Kidney (tissue), 14 donors: Measurements from ENCODE around the gene RIT2. TPM values are rescaled to one million over a fixed set of nuclear protein-coding genes. Genes with fewer than 3 reads are reported as not detected.
"Not testable (repeated sequence)": the region's sequence is repeated elsewhere in the genome, so short reads cannot be mapped to it uniquely, and the experiment has no call there.

Experiments
- DNase-seq, 5 donors: peaks; one replicate each; pipeline ENCODE4 v3.0.0-alpha.2; 2013 to 2020
- FAIRE-seq: peaks from 2 replicates; lab custom pipeline; 2012; peaks lifted over from hg19 to GRCh38; lab: Jason Lieb, UNC
- H3K27ac ChIP-seq, 2 donors: one replicate each; pipeline ENCODE4 v1.7.0; 2013; ENCODE audit warnings: low read depth in 2 of 2, low read length in 2 of 2, inconsistent platforms in 1 of 2
- H3K27me3 ChIP-seq: one replicate; pipeline ENCODE4 v1.7.1; 2013; ENCODE audit warnings: low read length, inconsistent platforms; ENCODE audit not compliant: control insufficient read depth, insufficient read depth
- H3K36me3 ChIP-seq, 3 donors: one replicate each; pipeline versions ENCODE4 v1.7.0 to v1.7.1; 2013; ENCODE audit warnings: low read length in 3 of 3, control low read depth in 1 of 3, inconsistent platforms in 1 of 3; ENCODE audit not compliant: insufficient read depth in 3 of 3, control insufficient read depth in 2 of 3
- H3K4me1 ChIP-seq, 3 donors: one replicate each; pipeline versions ENCODE4 v1.7.0 to v1.7.1; 2013; ENCODE audit warnings: low read length in 3 of 3, inconsistent platforms in 1 of 3, low read depth in 1 of 3; ENCODE audit not compliant: control insufficient read depth in 2 of 3, insufficient read depth in 2 of 3
- H3K4me3 ChIP-seq, 3 donors: one replicate each; pipeline versions ENCODE4 v1.7.0 to v1.8.1; 2013; ENCODE audit warnings: low read length in 3 of 3, control low read depth in 1 of 3, inconsistent platforms in 1 of 3
- H3K9ac ChIP-seq, 3 donors: one replicate each; pipeline versions ENCODE4 v1.7.0 to v1.7.1; 2013; ENCODE audit warnings: low read length in 3 of 3, control low read depth in 1 of 3, inconsistent platforms in 1 of 3
- H3K9me3 ChIP-seq, 3 donors: one replicate each; pipeline versions ENCODE4 v1.7.0 to v1.7.1; 2013; ENCODE audit warnings: low read length in 3 of 3, control low read depth in 1 of 3, inconsistent platforms in 1 of 3; ENCODE audit not compliant: control insufficient read depth in 2 of 3, insufficient read depth in 1 of 3
- intact Hi-C: fragments of 100-400 bp; cut with DNase I; formaldehyde crosslinking; loops from one replicate; pipeline ENCODE4 v1.11.1; 2022
- polyA plus RNA-seq: library from polyadenylated mRNA; stranded (reverse); fragments of 350-450 nt; fragmentation: Illumina TruSeq; extraction: RNeasy Lipid Tissue Mini Kit (QIAGEN cat#74804); gene quantifications from one replicate; pipeline ENCODE4 v1.2.3, GENCODE V29; 2014; ENCODE audit warnings: low read depth, low replicate concordance; ENCODE audit not compliant: insufficient read depth
- total RNA-seq: library from RNA; stranded (reverse); fragmentation: NEBNext Ultra II Directional; extraction: Animal tissue kit (Norgen Biotek cat#: 25700); gene quantifications from one replicate; pipeline ENCODE4 v1.2.1, GENCODE V29; 2021
- TF ChIP-seq, protein P1 (sequence below): IDR thresholded peaks from 3 replicates; pipeline ENCODE4 v1.5.1; 2012; ENCODE audit warnings: mild to moderate bottlenecking, moderate library complexity, borderline replicate concordance; ENCODE audit not compliant: insufficient read depth; ENCODE audit errors: extremely low read depth
- donor health status: control.
- donor health status: control.
- donor health status: control.
- donor health status: control.
- donor health status: control.
- donor health status: DM: yes; HTN: yes; CAD: no.
- donor health status: Normal renal cell carcinoma (clear cell type).

RIT2 gene
- total and polyA plus RNA-seq, 2 donors from 2014 or later = not detected

DNA sequence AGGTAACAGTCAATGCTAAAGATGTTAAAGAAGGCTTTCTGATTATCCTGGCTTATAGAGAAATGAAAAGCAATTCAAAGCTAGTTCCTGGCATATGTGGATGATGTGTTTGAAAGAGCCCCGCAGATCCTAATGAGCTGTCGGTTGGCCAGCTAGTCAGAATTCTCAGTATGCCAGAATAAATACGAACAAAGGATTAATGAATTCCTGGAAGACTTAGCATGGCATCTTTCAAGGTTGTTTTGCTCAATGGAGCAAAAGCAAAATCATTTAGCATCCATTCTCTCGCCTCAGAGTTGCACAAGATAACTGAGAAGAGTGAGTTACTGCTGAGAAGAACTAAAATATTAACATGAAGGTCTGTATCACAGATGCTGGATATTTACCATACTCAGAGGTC lies 307.6 kb downstream of the RIT2 start:
- no peaks in the 10 kb centered on the region for H3K27me3 ChIP-seq
- H3K36me3 ChIP-seq = no peaks in the 10 kb centered on the region
- H3K9me3 ChIP-seq = no peaks in the 10 kb centered on the region
- no peaks in the 10 kb centered on the region for H3K4me1 ChIP-seq
- TF ChIP-seq, protein P1, sequence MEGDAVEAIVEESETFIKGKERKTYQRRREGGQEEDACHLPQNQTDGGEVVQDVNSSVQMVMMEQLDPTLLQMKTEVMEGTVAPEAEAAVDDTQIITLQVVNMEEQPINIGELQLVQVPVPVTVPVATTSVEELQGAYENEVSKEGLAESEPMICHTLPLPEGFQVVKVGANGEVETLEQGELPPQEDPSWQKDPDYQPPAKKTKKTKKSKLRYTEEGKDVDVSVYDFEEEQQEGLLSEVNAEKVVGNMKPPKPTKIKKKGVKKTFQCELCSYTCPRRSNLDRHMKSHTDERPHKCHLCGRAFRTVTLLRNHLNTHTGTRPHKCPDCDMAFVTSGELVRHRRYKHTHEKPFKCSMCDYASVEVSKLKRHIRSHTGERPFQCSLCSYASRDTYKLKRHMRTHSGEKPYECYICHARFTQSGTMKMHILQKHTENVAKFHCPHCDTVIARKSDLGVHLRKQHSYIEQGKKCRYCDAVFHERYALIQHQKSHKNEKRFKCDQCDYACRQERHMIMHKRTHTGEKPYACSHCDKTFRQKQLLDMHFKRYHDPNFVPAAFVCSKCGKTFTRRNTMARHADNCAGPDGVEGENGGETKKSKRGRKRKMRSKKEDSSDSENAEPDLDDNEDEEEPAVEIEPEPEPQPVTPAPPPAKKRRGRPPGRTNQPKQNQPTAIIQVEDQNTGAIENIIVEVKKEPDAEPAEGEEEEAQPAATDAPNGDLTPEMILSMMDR = no peak
- DNase-seq (no peak), FAIRE-seq (no peak)
- H3K4me3 ChIP-seq = no peak overlapping the region
- intact Hi-C loops = no loop called here
- H3K9ac ChIP-seq = no peak overlapping the region
- no peak overlapping the region for H3K27ac ChIP-seq

DNA sequence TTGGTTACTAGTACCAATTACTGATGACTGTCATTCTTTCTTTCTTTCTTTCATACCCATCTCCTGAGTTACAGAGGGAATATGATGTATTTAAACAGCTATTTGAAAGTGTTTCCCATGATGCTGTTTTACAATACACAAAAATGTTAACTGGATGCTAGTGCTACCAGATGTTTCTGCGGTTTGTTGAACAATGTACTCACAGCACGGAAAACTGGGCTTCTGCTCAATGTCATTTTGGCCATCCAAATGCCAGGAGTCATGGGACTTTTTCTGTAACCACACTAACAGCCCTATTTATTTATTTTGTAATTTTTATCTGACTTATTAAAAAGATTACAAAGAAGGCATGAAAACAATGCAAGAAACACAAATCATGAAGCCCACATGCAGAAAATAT lies 313.8 kb downstream of the RIT2 start:
- no peak overlapping the region for H3K4me3 ChIP-seq
- H3K27ac ChIP-seq = no peak overlapping the region
- no peaks in the 10 kb centered on the region for H3K27me3 ChIP-seq
- TF ChIP-seq, protein P1 = no peak
- intact Hi-C loops = no loop called here
- no peaks in the 10 kb centered on the region for H3K4me1 ChIP-seq
- FAIRE-seq = no peak
- DNase-seq = no peak
- H3K9me3 ChIP-seq = no peaks in the 10 kb centered on the region
- H3K9ac ChIP-seq = no peak overlapping the region
- no peaks in the 10 kb centered on the region for H3K36me3 ChIP-seq

DNA sequence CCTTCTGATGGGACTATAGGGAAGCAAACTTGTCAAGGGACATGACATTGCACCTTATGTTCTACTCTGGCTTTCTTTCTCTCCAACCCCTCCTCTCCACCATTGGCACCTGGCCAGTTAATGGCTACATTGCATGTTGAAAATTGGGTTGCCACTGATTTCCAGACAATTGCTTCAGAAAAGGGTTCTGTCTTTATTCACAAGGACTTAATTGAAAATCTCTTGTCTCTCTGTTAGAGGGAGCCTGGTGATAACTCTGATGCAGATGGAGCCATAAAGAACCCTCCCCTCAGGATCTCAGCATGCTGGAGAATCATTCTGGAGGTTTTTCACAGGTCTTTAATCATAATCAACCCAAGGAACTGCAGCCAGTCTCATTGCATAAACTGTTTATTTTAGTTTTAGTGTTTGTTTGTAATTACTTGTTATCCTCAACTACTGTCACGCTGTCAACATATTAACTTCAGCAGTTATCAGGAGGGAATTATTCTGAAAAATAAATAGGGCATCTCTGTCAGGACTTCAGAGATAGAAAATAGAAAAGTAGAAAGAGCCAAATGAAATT lies 316.8 kb downstream of the RIT2 start:
- Histone ChIP-seq H3K27ac (no peak overlapping the region), H3K9ac (no peak overlapping the region), H3K36me3 (no peaks in the 10 kb centered on the region), H3K9me3 (no peaks in the 10 kb centered on the region), H3K27me3 (no peaks in the 10 kb centered on the region), H3K4me1 (no peaks in the 10 kb centered on the region), H3K4me3 (no peak overlapping the region)
- DNase-seq (no peak), FAIRE-seq (no peak)
- intact Hi-C loops = no loop called here
- TF ChIP-seq, protein P1 = no peak

DNA sequence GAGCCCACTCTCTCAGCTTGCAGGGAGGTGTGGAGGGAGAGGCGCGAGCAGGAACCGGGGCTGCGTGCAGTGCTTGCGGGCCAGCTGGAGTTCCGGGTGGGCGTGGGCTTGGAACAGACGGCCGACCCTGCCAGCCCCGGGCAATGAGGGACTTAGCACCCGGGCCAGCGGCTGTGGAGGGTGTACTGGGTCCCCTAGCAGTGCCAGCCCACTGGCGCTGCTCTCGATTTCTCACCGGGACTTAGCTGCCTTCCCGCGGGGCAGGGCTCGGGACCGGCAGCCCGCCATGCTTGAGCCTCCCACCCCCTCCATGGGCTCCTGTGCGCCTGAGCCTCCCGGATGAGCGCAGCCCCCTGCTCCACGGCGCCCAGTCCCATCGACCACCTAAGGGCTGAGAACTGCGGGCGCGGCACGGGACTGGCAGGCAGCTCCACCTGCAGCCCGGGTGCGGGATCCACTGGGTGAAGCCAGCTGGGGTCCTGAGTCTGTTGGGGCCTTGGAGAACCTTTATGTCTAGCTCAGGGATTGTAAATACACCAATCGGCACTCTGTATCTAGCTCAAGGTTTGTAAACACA lies 320.2 kb downstream of the RIT2 start:
- H3K9ac ChIP-seq, FAIRE-seq, H3K4me1 ChIP-seq, H3K36me3 ChIP-seq, H3K4me3 ChIP-seq, H3K9me3 ChIP-seq, intact Hi-C loops, H3K27me3 ChIP-seq, H3K27ac ChIP-seq: not testable (repeated sequence)
- peak in 1 of 5 donors; percentile 53 for DNase-seq
